Neural progenitor cell (in vitro differentiated cells): Measurements from ENCODE around the gene CACNA1C. TPM values are rescaled to one million over a fixed set of nuclear protein-coding genes. Genes with fewer than 3 reads are reported as not detected.

ENCODE experiments used
- DNase-seq: peaks from one replicate; pipeline ENCODE4 v3.0.0-alpha.2; 2016; ENCODE audit warnings: low spot score
- H2AFZ ChIP-seq: fragments of 200-600 bp; sonication (generic); replicated peaks from 2 replicates; pipeline ENCODE4 v1.6.1; 2016; ENCODE audit warnings: antibody characterized with exemption
- H3F3A ChIP-seq: fragments of 200-600 bp; sonication (generic); 2 replicates; pipeline ENCODE4 v1.6.1; 2016; ENCODE audit warnings: antibody characterized with exemption, low read depth
- H3K27ac ChIP-seq: fragments of 200-600 bp; sonication (generic); 2 replicates; pipeline ENCODE4 v1.5.1; 2016; ENCODE audit warnings: mild to moderate bottlenecking
- H3K27me3 ChIP-seq: fragments of 200-600 bp; sonication (generic); 2 replicates; pipeline ENCODE4 v1.6.1; 2016; ENCODE audit warnings: mild to moderate bottlenecking, moderate library complexity
- H3K36me3 ChIP-seq: fragments of 200-600 bp; sonication (generic); 2 replicates; pipeline ENCODE4 v1.5.1; 2016
- H3K4me1 ChIP-seq: fragments of 200-600 bp; sonication (generic); 2 replicates; pipeline ENCODE4 v1.6.1; 2016; ENCODE audit warnings: mixed run types
- H3K4me2 ChIP-seq: fragments of 200-600 bp; sonication (generic); 2 replicates; pipeline ENCODE4 v1.6.1; 2016
- H3K4me3 ChIP-seq: fragments of 200-600 bp; sonication (generic); 2 replicates; pipeline ENCODE4 v1.5.1; 2016
- H3K79me2 ChIP-seq: fragments of 200-600 bp; sonication (generic); 2 replicates; pipeline ENCODE4 v1.6.1; 2016; ENCODE audit warnings: low read depth
- H3K9ac ChIP-seq: fragments of 200-600 bp; sonication (generic); 2 replicates; pipeline ENCODE4 v1.6.1; 2016
- H3K9me3 ChIP-seq: fragments of 200-600 bp; sonication (generic); 2 replicates; pipeline ENCODE4 v1.5.1; 2016; ENCODE audit warnings: low read depth
- H4K20me1 ChIP-seq: fragments of 200-600 bp; sonication (generic); 2 replicates; pipeline ENCODE4 v1.6.1; 2016; ENCODE audit warnings: low read depth
- H3K27ac Mint-ChIP-seq: 3 replicates; pipeline ENCODE4 v1.8.0; 2021; ENCODE audit warnings: mixed read lengths
- H3K27me3 Mint-ChIP-seq: 2 replicates; pipeline ENCODE4 v1.8.0; 2022; ENCODE audit warnings: low read depth, mild to moderate bottlenecking, inconsistent platforms, moderate library complexity, mixed read lengths; ENCODE audit not compliant: insufficient read depth
- H3K36me3 Mint-ChIP-seq: 3 replicates; pipeline ENCODE4 v1.8.0; 2021; ENCODE audit warnings: mixed read lengths
- H3K4me1 Mint-ChIP-seq: 3 replicates; pipeline ENCODE4 v1.8.0; 2021; ENCODE audit warnings: mixed read lengths
- H3K4me3 Mint-ChIP-seq: 3 replicates; pipeline ENCODE4 v1.8.0; 2021; ENCODE audit warnings: mild to moderate bottlenecking, moderate library complexity, mixed read lengths
- H3K9me3 Mint-ChIP-seq: 3 replicates; pipeline ENCODE4 v1.8.0; 2020; ENCODE audit warnings: mixed read lengths
- EZH2 ChIP-seq: fragments of 200-600 bp; sonication (generic); IDR thresholded peaks from 2 replicates; pipeline ENCODE4 v1.6.1; 2017; ENCODE audit warnings: antibody characterized with exemption, mild to moderate bottlenecking, moderate library complexity
- EZH2phosphoT487 ChIP-seq: fragments of 200-600 bp; sonication (generic); IDR thresholded peaks from 2 replicates; pipeline ENCODE4 v1.6.1; 2017; ENCODE audit warnings: antibody characterized with exemption
- total RNA-seq: library from RNA; depleted of rRNA; stranded (reverse); fragments of >200 nt; gene quantifications from 2 replicates; pipeline ENCODE4 v1.2.3, GENCODE V29; 2015; ENCODE audit warnings: low replicate concordance
- TF ChIP-seq, protein P1 (sequence below): fragments of 200-600 bp; sonication (generic); IDR thresholded peaks from 2 replicates; pipeline ENCODE4 v1.5.1; 2017; ENCODE audit warnings: antibody characterized with exemption, mild to moderate bottlenecking

CACNA1C gene
- total RNA-seq, 1 donor from 2014 or later = 2.7 TPM

DNA sequence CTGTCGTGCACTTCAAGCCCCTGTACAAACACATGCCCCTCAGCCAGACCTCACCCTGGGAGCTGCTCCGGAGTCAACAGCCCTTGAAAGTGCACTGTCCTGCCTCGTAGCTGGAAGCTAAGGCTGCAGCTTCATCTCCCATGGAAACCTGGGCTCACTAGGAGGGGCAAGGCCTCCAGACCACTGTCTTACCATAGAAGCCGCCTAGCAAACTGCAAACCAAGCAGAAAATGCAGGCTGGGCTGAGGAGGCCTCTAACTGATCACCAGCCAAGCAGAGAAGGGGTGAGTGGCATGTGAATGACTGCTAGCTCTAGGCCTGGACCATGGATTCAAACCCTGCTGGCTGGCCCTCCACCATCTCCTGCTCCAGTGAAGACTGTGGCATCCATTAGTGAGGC lies 340.2 kb downstream of the CACNA1C start:
- no peak overlapping the region for H3K27ac ChIP-seq
- H3K79me2 ChIP-seq = no peaks in the 10 kb centered on the region
- Mint-ChIP-seq H3K36me3 (no peaks in the 10 kb centered on the region), H3K9me3 (no peaks in the 10 kb centered on the region), H3K27me3 (peaks cover 9% of the 10 kb centered on the region), H3K27ac (no peak overlapping the region), H3K4me3 (no peak overlapping the region), H3K4me1 (peaks cover 9% of the 10 kb centered on the region)
- H3F3A ChIP-seq = no peaks in the 10 kb centered on the region
- no peaks in the 10 kb centered on the region for H3K27me3 ChIP-seq
- DNase-seq = no peak
- no peak overlapping the region for H3K4me3 ChIP-seq
- TF ChIP-seq EZH2 = no peak
- H2AFZ ChIP-seq = no peak overlapping the region
- no peak overlapping the region for H3K4me2 ChIP-seq
- no peaks in the 10 kb centered on the region for H3K4me1 ChIP-seq
- no peaks in the 10 kb centered on the region for H4K20me1 ChIP-seq
- no peaks in the 10 kb centered on the region for H3K9me3 ChIP-seq
- no peak overlapping the region for H3K9ac ChIP-seq
- no peaks in the 10 kb centered on the region for H3K36me3 ChIP-seq

DNA sequence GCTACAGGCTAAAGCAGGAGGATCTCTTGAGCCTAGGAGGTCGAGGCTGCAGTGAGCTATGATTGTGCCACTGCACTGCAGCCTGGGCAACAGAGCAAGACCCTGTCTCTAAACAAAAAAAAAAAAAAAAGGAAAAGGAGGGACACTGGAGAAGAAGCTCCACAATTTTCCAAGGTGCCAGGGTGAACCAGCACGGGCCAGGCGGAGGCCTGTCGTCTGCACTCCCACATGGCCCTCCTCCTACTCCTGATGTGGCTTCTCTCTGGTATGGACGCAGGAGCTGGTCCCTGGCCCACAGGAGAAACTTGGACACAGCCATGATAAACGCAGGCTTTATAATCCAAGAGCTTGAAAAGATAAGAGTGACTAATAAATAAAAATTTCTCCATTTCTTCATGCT lies 341.2 kb downstream of the CACNA1C start:
- TF ChIP-seq, protein P1, sequence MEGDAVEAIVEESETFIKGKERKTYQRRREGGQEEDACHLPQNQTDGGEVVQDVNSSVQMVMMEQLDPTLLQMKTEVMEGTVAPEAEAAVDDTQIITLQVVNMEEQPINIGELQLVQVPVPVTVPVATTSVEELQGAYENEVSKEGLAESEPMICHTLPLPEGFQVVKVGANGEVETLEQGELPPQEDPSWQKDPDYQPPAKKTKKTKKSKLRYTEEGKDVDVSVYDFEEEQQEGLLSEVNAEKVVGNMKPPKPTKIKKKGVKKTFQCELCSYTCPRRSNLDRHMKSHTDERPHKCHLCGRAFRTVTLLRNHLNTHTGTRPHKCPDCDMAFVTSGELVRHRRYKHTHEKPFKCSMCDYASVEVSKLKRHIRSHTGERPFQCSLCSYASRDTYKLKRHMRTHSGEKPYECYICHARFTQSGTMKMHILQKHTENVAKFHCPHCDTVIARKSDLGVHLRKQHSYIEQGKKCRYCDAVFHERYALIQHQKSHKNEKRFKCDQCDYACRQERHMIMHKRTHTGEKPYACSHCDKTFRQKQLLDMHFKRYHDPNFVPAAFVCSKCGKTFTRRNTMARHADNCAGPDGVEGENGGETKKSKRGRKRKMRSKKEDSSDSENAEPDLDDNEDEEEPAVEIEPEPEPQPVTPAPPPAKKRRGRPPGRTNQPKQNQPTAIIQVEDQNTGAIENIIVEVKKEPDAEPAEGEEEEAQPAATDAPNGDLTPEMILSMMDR = no peak
- TF ChIP-seq EZH2 = no peak
- TF ChIP-seq EZH2phosphoT487 = no peak
- H3K4me1 ChIP-seq = no peaks in the 10 kb centered on the region
- no peaks in the 10 kb centered on the region for H3K36me3 Mint-ChIP-seq

DNA sequence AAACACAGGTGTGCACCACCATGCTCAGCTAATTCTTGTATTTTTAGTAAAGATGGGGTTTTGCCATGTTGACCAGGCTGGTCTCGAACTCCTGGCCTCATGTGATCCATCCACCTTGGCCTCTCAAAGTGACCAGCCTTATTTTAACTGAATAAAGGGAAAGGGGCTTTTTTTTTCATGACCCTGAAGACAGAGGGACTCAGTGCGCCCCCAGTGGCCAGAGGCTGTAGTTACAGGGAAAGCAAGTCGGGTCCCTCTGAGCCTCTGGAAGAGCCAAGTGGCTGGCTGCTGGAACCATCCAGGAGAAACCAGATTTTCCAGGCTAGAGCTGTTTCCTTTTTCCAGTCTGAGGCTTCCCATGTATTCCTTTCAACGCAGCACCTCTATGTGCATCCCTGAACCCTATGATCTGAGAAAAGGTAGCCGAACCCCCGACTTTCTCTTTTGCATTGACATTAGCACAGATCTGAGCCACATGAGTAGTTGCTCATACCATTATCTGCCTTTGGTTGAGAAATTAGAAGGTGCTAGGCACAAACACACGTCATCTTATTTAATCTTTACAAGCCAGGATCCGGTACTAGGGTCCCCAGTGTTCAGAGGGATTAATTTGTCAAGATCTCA lies 342.7 kb downstream of the CACNA1C start:
- Histone ChIP-seq H3K27ac (no peak overlapping the region), H3K27me3 (no peaks in the 10 kb centered on the region), H3K36me3 (no peaks in the 10 kb centered on the region), H3K4me1 (no peaks in the 10 kb centered on the region), H2AFZ (no peak overlapping the region), H3K9ac (no peak overlapping the region), H3F3A (no peaks in the 10 kb centered on the region), H3K4me2 (no peak overlapping the region), H3K4me3 (no peak overlapping the region), H3K9me3 (no peaks in the 10 kb centered on the region), H3K79me2 (no peaks in the 10 kb centered on the region), H4K20me1 (no peaks in the 10 kb centered on the region)
- Mint-ChIP-seq H3K36me3 (no peaks in the 10 kb centered on the region), H3K4me1 (peaks cover 9% of the 10 kb centered on the region), H3K27ac (peak overlapping the region; percentile 79), H3K9me3 (no peaks in the 10 kb centered on the region), H3K4me3 (no peak overlapping the region), H3K27me3 (peaks cover 8% of the 10 kb centered on the region)
- DNase-seq = peak; percentile 80
- no peak for TF ChIP-seq EZH2
- TF ChIP-seq, protein P1 = peak; percentile 96
- no peak for TF ChIP-seq EZH2phosphoT487

More for the DNA sequence above, 341.2 kb downstream of the CACNA1C start:
- H3K79me2 ChIP-seq = no peaks in the 10 kb centered on the region
- peaks cover 9% of the 10 kb centered on the region for H3K4me1 Mint-ChIP-seq
- H3K27me3 Mint-ChIP-seq = peaks cover 9% of the 10 kb centered on the region
- no peak for DNase-seq
- no peaks in the 10 kb centered on the region for H3K36me3 ChIP-seq
- no peak overlapping the region for H3K27ac Mint-ChIP-seq
- no peak overlapping the region for H2AFZ ChIP-seq
- no peak overlapping the region for H3K9ac ChIP-seq
- no peaks in the 10 kb centered on the region for H3K27me3 ChIP-seq
- H3K4me3 ChIP-seq = no peak overlapping the region
- no peaks in the 10 kb centered on the region for H3F3A ChIP-seq
- H3K4me2 ChIP-seq = no peak overlapping the region
- H3K9me3 Mint-ChIP-seq = no peaks in the 10 kb centered on the region
- H3K27ac ChIP-seq = no peak overlapping the region
- H3K9me3 ChIP-seq = no peaks in the 10 kb centered on the region
- no peaks in the 10 kb centered on the region for H4K20me1 ChIP-seq
- H3K4me3 Mint-ChIP-seq = no peak overlapping the region

DNA sequence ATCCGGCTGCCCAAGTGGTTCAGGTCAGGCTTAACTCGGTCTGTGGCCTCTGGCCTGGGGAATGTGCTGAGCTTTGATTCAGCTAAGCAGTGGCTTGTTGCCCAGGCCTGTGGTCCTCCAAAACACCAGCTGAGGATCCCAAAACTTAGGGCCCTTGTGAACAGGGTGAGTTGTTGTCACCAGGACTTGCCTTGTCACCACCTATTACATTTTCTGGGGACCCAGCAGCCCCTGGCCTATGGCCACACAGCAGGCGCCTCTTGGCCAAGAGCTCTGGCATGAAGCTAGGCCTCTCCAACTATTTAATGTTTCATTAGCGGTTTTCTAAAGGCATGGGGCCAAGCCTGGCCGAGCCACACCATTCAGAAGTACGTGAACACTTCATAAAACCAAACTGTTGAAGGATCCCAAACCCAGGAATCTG lies 343.7 kb downstream of the CACNA1C start:
- Histone ChIP-seq H3K9me3 (no peaks in the 10 kb centered on the region), H3K4me1 (no peaks in the 10 kb centered on the region), H2AFZ (no peak overlapping the region), H3F3A (no peaks in the 10 kb centered on the region), H3K4me3 (no peak overlapping the region), H3K36me3 (no peaks in the 10 kb centered on the region), H3K4me2 (no peak overlapping the region), H4K20me1 (no peaks in the 10 kb centered on the region), H3K79me2 (no peaks in the 10 kb centered on the region), H3K27ac (no peak overlapping the region), H3K9ac (no peak overlapping the region), H3K27me3 (no peaks in the 10 kb centered on the region)
- H3K27me3 Mint-ChIP-seq = peaks cover 6% of the 10 kb centered on the region
- H3K36me3 Mint-ChIP-seq = no peaks in the 10 kb centered on the region
- no peak overlapping the region for H3K27ac Mint-ChIP-seq
- no peak for DNase-seq
- H3K9me3 Mint-ChIP-seq = no peaks in the 10 kb centered on the region
- peaks cover 9% of the 10 kb centered on the region for H3K4me1 Mint-ChIP-seq
- TF ChIP-seq EZH2phosphoT487 (no peak), EZH2 (no peak)
- TF ChIP-seq, protein P1 = no peak
- no peak overlapping the region for H3K4me3 Mint-ChIP-seq
